WTC11 (cell line): Measurements from ENCODE around the gene SPEF1. TPM values are rescaled to one million over a fixed set of nuclear protein-coding genes. Genes with fewer than 3 reads are reported as not detected.

ENCODE experiments used
- ATAC-seq: fragments of 200-7000 bp; cut with Tn5 transposase; 2 replicates; pipeline ENCODE4 v1.10.0; 2021; ENCODE audit warnings: mild to moderate bottlenecking, moderate library complexity
- CTCF ChIA-PET: fragments of 300-600 bp; sonication (Branson Sonifier 250); formaldehyde crosslinking; loops from one replicate; lab custom pipeline; 2021; ENCODE audit warnings: antibody characterized with exemption; lab: Charles Lee
- POLR2A ChIA-PET: fragments of 350-600 bp; sonication (Branson Sonifier 250); formaldehyde crosslinking; loops from one replicate; lab custom pipeline; 2021; ENCODE audit warnings: antibody characterized with exemption; lab: Charles Lee
- DNase-seq: peaks from one replicate; pipeline ENCODE4 v3.0.0; 2021; ENCODE audit warnings: low spot score
- H3K27ac Mint-ChIP-seq: 2 replicates; pipeline ENCODE4 v1.8.0; 2021; ENCODE audit warnings: mixed read lengths
- H3K27me3 Mint-ChIP-seq: 2 replicates; pipeline ENCODE4 v1.8.0; 2021; ENCODE audit warnings: low read depth, mild to moderate bottlenecking, moderate library complexity, mixed read lengths
- H3K36me3 Mint-ChIP-seq: 2 replicates; pipeline ENCODE4 v1.8.0; 2021; ENCODE audit warnings: mixed read lengths
- H3K4me1 Mint-ChIP-seq: 2 replicates; pipeline ENCODE4 v1.8.0; 2022; ENCODE audit warnings: mixed read lengths
- H3K4me3 Mint-ChIP-seq: 2 replicates; pipeline ENCODE4 v1.8.0; 2021; ENCODE audit warnings: mild to moderate bottlenecking, moderate library complexity, mixed read lengths
- H3K9me3 Mint-ChIP-seq: 2 replicates; pipeline ENCODE4 v1.8.0; 2021; ENCODE audit warnings: mixed read lengths
- AFF4 ChIP-seq: sonication (generic); formaldehyde crosslinking; IDR thresholded peaks from 2 replicates; pipeline ENCODE4 v1.8.1; 2023; ENCODE audit warnings: mild to moderate bottlenecking, missing genetic modification reagents, borderline replicate concordance
- ATF2 ChIP-seq: sonication (generic); formaldehyde crosslinking; IDR thresholded peaks from 2 replicates; pipeline ENCODE4 v1.8.1; 2022; ENCODE audit warnings: low read depth, missing genetic modification reagents, borderline replicate concordance
- ELF4 ChIP-seq: sonication (generic); formaldehyde crosslinking; IDR thresholded peaks from 2 replicates; pipeline ENCODE4 v1.8.1; 2022; ENCODE audit warnings: low read depth, mild to moderate bottlenecking, moderate library complexity, missing genetic modification reagents
- EMX1 ChIP-seq: fragments of 250-450 bp; sonication (Bioruptor Pico); IDR thresholded peaks from 2 replicates; pipeline ENCODE4 v1.8.0; 2021; ENCODE audit warnings: mild to moderate bottlenecking
- HMGA2 ChIP-seq: fragments of 250-450 bp; sonication (Bioruptor Pico); IDR thresholded peaks from 2 replicates; pipeline ENCODE4 v1.4.0; 2021; ENCODE audit warnings: mild to moderate bottlenecking, moderate library complexity
- IRF2 ChIP-seq: sonication (generic); formaldehyde crosslinking; IDR thresholded peaks from 2 replicates; pipeline ENCODE4 v1.8.0; 2022; ENCODE audit warnings: low read depth, missing genetic modification reagents, borderline replicate concordance
- MAX ChIP-seq: sonication (generic); formaldehyde crosslinking; IDR thresholded peaks from 2 replicates; pipeline ENCODE4 v1.8.0; 2022; ENCODE audit warnings: mild to moderate bottlenecking, missing genetic modification reagents
- PREB ChIP-seq: sonication (generic); formaldehyde crosslinking; IDR thresholded peaks from 2 replicates; pipeline ENCODE4 v1.8.1; 2022; ENCODE audit warnings: mild to moderate bottlenecking, missing genetic modification reagents, moderate library complexity, borderline replicate concordance
- PRRX2 ChIP-seq: fragments of 250-450 bp; sonication (Bioruptor Pico); IDR thresholded peaks from 2 replicates; pipeline ENCODE4 v1.8.0; 2021; ENCODE audit warnings: mild to moderate bottlenecking
- USF2 ChIP-seq: sonication (generic); formaldehyde crosslinking; IDR thresholded peaks from 2 replicates; pipeline ENCODE4 v1.8.1; 2023; ENCODE audit warnings: mild to moderate bottlenecking, missing genetic modification reagents, moderate library complexity
- ZNF232 ChIP-seq: sonication (generic); formaldehyde crosslinking; IDR thresholded peaks from 2 replicates; pipeline ENCODE4 v1.8.0; 2022; ENCODE audit warnings: mild to moderate bottlenecking, missing genetic modification reagents
- ZNF423 ChIP-seq: fragments of 250-450 bp; sonication (Bioruptor Pico); IDR thresholded peaks from 2 replicates; pipeline ENCODE4 v2.1.2; 2022; ENCODE audit warnings: mild to moderate bottlenecking, moderate library complexity
- total RNA-seq: library from RNA; stranded (reverse); gene quantifications from 3 replicates; pipeline ENCODE4 v1.2.3, GENCODE V29; 2021
- TF ChIP-seq, protein P1 (sequence below): fragments of 250-450 bp; sonication (Bioruptor Pico); IDR thresholded peaks from 2 replicates; pipeline ENCODE4 v1.9.0; 2021; ENCODE audit warnings: mild to moderate bottlenecking
- TF ChIP-seq, protein P2 (sequence below): sonication (generic); formaldehyde crosslinking; IDR thresholded peaks from 2 replicates; pipeline ENCODE4 v1.8.1; 2023; ENCODE audit warnings: mild to moderate bottlenecking, moderate library complexity, missing genetic modification reagents
- TF ChIP-seq, protein P3 (sequence below): fragments of 250-450 bp; sonication (Bioruptor Pico); IDR thresholded peaks from 2 replicates; pipeline ENCODE4 v1.8.0; 2021; ENCODE audit warnings: mild to moderate bottlenecking
- TF ChIP-seq, protein P4 (sequence below): sonication (generic); formaldehyde crosslinking; IDR thresholded peaks from 2 replicates; pipeline ENCODE4 v1.8.1; 2022; ENCODE audit warnings: mild to moderate bottlenecking, moderate library complexity, missing genetic modification reagents
- TF ChIP-seq, protein P5 (sequence below): sonication (generic); formaldehyde crosslinking; IDR thresholded peaks from 2 replicates; pipeline ENCODE4 v1.8.0; 2022; ENCODE audit warnings: mild to moderate bottlenecking, missing genetic modification reagents

Gene SPEF1
- total RNA-seq, 1 experiment from 2014 or later, result 0.72 TPM

- TF ChIP-seq ZNF423 (CRISPR knock-in tag) (no peak), ZNF232 (CRISPR knock-in tag) (no peak), IRF2 (CRISPR knock-in tag) (no peak), MAX (CRISPR knock-in tag) (no peak), HMGA2 (CRISPR knock-in tag) (no peak), PREB (CRISPR knock-in tag) (no peak), ELF4 (CRISPR knock-in tag) (no peak), PRRX2 (no peak)
- TF ChIP-seq, protein P1, sequence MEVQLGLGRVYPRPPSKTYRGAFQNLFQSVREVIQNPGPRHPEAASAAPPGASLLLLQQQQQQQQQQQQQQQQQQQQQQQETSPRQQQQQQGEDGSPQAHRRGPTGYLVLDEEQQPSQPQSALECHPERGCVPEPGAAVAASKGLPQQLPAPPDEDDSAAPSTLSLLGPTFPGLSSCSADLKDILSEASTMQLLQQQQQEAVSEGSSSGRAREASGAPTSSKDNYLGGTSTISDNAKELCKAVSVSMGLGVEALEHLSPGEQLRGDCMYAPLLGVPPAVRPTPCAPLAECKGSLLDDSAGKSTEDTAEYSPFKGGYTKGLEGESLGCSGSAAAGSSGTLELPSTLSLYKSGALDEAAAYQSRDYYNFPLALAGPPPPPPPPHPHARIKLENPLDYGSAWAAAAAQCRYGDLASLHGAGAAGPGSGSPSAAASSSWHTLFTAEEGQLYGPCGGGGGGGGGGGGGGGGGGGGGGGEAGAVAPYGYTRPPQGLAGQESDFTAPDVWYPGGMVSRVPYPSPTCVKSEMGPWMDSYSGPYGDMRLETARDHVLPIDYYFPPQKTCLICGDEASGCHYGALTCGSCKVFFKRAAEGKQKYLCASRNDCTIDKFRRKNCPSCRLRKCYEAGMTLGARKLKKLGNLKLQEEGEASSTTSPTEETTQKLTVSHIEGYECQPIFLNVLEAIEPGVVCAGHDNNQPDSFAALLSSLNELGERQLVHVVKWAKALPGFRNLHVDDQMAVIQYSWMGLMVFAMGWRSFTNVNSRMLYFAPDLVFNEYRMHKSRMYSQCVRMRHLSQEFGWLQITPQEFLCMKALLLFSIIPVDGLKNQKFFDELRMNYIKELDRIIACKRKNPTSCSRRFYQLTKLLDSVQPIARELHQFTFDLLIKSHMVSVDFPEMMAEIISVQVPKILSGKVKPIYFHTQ, result no peak
These were observed 40.5 kb downstream of the SPEF1 start (continued) for GRCh38 chr20:3740615-3741301.

DNA sequence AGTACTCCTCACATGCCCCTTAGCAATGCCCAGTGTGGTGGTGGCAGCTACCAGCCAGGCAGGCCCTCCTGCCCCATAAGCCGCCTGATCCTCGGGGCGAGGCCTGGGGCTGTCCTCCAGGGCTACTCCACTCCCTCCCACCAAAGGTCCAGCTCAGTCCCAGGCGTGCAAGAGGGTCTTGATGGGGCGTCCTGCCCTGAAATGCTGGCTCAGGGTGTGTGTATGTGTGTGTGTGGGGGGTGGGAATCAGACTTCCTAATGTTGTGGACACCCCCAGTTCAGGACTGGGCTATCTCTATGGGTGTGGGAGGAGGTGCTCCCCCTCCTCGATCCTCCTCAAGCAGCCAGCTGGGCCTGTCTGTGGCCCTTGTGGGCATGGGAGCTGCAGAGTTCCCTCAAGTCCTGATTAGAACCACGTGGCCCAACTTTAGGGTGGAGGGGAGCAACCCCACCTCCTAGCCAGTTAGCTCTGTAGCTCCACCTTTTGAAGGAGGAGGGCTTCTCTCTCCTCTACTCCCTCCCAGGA lies 41.3 kb downstream of the SPEF1 start:
- ChIA-PET POLR2A (no interaction called here), CTCF (interaction anchor here (0.5 to 3.7 kb wide), 13 partner anchors 10 to 167 kb away, joined by 3 to 47 read pairs (median 4); partner anchors contain the start of gene AP5S1)
- H3K27ac Mint-ChIP-seq, result no peak overlapping the region
- H3K36me3 Mint-ChIP-seq, result no peaks in the 10 kb centered on the region
- DNase-seq (no peak), ATAC-seq (peak; percentile 6)
- H3K4me3 Mint-ChIP-seq, result no peak overlapping the region
- TF ChIP-seq AFF4 (no peak), PRRX2 (no peak), USF2 (CRISPR knock-in tag) (peak; percentile 41; the same call in 1 of the 2 replicates), MAX (CRISPR knock-in tag) (0 out of 2 replicates have a peak, but pooled peaks have one; percentile 33), ATF2 (CRISPR knock-in tag) (no peak), EMX1 (no peak)
- TF ChIP-seq, protein P2, sequence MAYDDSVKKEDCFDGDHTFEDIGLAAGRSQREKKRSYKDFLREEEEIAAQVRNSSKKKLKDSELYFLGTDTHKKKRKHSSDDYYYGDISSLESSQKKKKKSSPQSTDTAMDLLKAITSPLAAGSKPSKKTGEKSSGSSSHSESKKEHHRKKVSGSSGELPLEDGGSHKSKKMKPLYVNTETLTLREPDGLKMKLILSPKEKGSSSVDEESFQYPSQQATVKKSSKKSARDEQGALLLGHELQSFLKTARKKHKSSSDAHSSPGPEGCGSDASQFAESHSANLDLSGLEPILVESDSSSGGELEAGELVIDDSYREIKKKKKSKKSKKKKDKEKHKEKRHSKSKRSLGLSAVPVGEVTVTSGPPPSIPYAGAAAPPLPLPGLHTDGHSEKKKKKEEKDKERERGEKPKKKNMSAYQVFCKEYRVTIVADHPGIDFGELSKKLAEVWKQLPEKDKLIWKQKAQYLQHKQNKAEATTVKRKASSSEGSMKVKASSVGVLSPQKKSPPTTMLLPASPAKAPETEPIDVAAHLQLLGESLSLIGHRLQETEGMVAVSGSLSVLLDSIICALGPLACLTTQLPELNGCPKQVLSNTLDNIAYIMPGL (CRISPR knock-in tag), result no peak
- TF ChIP-seq, protein P3, sequence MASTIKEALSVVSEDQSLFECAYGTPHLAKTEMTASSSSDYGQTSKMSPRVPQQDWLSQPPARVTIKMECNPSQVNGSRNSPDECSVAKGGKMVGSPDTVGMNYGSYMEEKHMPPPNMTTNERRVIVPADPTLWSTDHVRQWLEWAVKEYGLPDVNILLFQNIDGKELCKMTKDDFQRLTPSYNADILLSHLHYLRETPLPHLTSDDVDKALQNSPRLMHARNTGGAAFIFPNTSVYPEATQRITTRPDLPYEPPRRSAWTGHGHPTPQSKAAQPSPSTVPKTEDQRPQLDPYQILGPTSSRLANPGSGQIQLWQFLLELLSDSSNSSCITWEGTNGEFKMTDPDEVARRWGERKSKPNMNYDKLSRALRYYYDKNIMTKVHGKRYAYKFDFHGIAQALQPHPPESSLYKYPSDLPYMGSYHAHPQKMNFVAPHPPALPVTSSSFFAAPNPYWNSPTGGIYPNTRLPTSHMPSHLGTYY, result no peak
- TF ChIP-seq, protein P4, sequence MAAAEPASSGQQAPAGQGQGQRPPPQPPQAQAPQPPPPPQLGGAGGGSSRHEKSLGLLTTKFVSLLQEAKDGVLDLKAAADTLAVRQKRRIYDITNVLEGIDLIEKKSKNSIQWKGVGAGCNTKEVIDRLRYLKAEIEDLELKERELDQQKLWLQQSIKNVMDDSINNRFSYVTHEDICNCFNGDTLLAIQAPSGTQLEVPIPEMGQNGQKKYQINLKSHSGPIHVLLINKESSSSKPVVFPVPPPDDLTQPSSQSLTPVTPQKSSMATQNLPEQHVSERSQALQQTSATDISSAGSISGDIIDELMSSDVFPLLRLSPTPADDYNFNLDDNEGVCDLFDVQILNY (CRISPR knock-in tag), result no peak
- TF ChIP-seq, protein P5, sequence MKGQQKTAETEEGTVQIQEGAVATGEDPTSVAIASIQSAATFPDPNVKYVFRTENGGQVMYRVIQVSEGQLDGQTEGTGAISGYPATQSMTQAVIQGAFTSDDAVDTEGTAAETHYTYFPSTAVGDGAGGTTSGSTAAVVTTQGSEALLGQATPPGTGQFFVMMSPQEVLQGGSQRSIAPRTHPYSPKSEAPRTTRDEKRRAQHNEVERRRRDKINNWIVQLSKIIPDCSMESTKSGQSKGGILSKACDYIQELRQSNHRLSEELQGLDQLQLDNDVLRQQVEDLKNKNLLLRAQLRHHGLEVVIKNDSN (CRISPR knock-in tag), result peak; percentile 44
- peaks cover 30% of the 10 kb centered on the region for H3K4me1 Mint-ChIP-seq
- H3K27me3 Mint-ChIP-seq, result peaks cover 5% of the 10 kb centered on the region
- H3K9me3 Mint-ChIP-seq, result no peaks in the 10 kb centered on the region
